SHP77 treated with DMSO at 0.1 percent for 48 hours (cell line): ENCODE results near the gene PPM1L.
"Not testable (repeated sequence)": the region's sequence is repeated elsewhere in the genome, so short reads cannot be mapped to it uniquely, and the experiment has no call there.

Experiments
- DNase-seq: peaks from one replicate; lab custom pipeline; 2025; lab: John Stamatoyannopoulos, UW

Gene PPM1L

DNA sequence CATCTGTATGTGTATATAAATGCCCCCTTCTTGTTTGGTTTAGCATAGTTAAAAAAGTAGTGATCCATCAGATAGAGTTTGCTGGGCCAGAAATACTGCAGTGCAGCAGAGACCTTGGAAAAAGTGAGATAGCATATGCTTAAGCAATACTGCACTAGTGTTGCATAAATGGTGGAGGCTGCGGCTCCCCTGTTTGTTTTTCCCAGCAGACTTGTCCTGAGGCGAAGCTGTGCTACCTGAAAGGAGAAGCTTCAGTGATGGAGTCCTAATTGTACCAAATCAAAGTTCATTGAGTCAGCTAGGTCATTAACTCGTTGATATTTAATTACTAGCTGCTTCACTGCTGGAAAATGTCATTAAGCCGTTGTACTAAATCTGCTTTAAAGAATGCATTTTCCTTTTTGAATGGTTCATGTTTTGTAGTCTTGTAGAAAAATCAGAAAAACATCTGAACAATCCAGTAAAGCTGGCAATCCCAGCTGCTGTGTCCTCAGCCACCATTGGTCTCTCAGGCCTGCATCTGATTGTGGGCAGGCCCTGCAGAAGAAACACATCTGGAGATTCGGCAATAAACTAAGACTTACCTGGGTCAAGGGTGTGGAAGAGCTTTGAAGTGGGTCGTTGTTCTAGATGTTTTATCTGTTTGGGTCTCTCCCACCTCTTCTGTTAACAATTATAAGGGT is 179.5 kb downstream of the PPM1L start:
- DNase-seq: no peak

DNA sequence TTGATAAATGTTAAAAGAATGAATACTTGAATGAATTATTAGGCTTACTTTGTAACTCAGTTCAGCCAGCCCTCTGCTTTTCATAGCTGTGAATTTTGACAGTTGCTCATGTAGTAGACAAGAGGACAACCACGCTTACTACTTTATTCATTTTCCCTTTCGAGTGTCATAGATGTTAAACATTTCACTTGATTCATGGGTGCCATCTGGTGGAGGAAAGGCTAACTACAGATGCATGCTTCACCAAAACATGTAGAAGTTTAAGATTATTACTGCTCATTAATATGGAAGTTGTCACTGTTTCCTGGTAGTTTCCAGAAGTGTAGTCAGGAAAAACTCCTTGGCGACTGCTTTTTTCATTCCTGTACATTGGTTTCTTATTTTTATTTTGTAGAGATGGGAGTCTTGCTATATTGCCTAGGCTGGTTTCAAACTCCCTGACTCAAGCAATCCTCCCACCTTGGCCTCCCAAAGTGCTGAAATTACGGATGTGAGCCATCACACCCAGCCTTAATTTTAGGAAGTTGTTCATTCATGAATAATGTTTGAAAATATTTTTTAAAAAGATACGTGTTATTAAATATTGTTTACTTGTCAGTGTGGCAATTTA is 186.0 kb downstream of the PPM1L start:
- DNase-seq: no peak

GRCh38 chr3:160943996-160944395 is 188.0 kb downstream of the PPM1L start:
- no peak for DNase-seq

DNA sequence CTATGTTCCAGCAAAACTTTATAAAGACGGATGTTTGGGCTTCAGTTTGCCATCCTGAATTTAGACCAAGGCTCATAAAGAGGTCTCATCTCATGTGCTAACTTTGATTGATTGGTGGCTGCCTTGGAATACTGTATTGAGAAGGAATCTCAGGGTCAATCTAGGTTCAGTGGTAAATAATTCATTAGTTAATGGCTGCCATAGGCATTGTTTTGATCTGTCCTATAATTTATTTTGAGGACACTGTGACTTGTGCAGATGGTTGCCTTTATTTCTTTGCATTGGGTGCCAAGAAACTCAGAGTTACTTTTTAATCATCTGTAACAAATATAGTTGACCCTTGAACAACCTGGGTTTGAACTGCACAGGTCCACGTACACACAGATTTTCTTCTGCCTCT is 189.3 kb downstream of the PPM1L start:
- DNase-seq: no peak

- DNase-seq: no peak
Measured at GRCh38 chr3:160948273-160948672, 192.2 kb downstream of the PPM1L start.

GRCh38 chr3:160949460-160949859 is 193.4 kb downstream of the PPM1L start:
- no peak for DNase-seq

DNA sequence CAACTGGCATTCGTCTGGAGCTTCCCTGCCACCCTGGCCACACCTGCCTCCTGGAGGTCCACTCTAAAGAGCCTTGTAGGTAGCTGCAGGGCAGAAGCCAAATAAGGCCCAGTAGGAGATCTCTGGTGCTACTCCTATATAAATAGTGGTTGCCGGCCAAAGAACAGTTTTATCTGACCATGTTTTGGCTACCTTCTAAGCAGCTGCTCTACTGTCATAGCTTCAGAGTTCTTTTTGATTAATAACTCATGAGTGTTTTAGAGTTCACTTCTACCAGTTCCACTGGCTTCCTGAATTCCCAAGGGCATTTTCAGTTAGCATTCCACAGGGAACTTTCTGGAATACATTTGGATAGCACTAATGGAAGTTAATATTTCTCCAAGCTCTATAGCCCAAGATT is 194.5 kb downstream of the PPM1L start:
- no peak for DNase-seq

DNA sequence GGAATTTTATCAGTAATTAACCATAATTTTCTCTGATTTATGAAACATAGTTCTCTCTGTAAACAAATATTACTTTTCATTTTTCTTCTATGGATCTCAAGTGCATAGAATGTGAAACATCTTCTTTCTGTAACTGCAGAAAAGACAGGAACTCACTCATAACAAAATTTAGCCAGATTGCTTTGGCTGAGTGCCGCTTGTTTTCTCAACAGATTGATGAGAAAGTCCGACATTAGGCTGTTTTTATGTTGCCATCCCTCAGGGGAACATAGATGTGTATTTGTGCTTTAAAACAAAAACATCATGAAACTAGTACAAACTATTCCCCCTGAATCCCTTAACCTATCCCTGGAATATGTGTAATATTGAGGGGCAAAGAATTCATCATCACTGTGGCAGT is 194.9 kb downstream of the PPM1L start:
- no peak for DNase-seq

GRCh38 chr3:160951642-160952487 is 195.8 kb downstream of the PPM1L start:
- DNase-seq: no peak

- no peak for DNase-seq
Measured at GRCh38 chr3:160953686-160954085, 197.7 kb downstream of the PPM1L start.

GRCh38 chr3:160956785-160957184 is 200.8 kb downstream of the PPM1L start:
- DNase-seq: no peak

GRCh38 chr3:160960568-160960967 is 204.5 kb downstream of the PPM1L start:
- DNase-seq: no peak

GRCh38 chr3:160963949-160964348 is 207.9 kb downstream of the PPM1L start:
- no peak for DNase-seq

DNA sequence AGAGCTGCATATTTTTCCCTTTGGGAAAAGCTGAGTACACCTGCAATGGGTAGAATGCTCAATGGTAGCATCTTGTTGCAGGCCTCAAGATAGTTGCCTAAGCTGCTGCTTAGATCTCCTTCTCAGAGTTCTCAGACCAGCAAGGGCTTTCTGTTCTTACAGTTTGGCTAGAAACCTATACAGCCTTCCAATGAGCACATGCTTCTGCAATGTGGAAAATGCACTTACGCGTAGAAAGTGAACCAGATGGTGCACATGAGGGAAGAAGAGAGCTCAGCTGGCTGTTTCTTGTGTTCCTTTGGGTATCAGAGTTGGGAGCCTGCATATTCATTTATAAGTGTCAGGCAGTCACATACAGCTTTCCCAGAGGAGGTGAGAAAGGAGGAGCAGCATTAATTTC is 212.7 kb downstream of the PPM1L start:
- DNase-seq: no peak

DNA sequence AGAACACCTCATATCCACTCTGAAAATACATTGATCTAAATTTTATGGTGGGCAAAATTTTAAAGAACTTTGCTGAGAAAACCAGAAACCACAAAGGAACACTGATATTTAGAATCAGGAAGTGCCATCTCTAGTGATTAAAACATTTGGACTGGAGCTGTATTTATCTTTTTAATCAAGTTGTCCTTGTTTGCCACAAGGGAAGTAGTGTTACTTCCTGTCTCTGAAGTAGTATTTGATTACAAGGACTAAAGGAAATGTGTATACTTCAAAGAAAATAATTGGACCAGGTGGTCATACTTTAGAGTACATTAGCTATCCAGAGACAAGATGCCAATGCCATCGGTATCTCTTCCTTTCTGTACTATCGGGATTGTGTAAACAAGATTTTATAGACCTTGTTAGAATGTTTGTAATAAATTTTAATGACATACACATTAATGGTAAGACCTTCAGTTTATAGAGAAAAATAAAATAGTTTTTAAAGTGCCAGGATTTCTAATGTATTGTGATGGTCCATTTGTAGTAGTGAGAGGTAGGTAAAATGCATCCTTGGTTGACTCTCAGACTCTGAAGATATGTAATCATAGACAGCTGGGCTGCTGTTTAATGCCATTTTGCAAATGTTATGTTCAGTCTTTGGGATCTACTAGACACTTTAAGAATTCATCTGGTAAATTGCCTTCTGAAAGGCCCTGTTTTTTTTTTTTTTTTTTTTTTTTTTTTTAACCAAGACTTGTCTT is 217.2 kb downstream of the PPM1L start:
- DNase-seq: no peak

- DNase-seq: no peak
Measured at GRCh38 chr3:160977773-160978172, 221.7 kb downstream of the PPM1L start.

GRCh38 chr3:160980740-160981139 is 224.7 kb downstream of the PPM1L start:
- DNase-seq: no peak

GRCh38 chr3:160981217-160981938 is 225.3 kb downstream of the PPM1L start:
- no peak for DNase-seq

DNA sequence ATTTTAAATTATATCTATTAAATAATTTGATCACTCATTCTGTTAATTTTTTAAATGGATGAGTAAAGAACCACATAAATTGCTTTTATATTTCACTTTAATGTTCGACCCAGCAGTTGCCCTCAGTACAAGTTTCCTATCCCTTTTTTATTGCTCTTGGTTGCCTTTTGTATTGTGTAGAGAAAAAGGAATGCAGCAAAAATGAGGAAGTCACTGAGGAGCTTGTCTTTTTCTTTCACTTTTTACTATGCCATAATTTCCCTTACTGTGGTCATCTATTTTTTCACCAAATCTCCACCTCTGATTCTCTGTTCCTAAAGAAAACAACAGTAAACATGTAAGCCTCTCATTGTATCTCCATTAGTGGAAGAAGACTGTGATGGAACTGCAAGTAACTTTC is 226.5 kb downstream of the PPM1L start:
- DNase-seq: no peak

- not testable (repeated sequence) for DNase-seq
Measured at GRCh38 chr3:160983900-160984299, 227.9 kb downstream of the PPM1L start.

DNA sequence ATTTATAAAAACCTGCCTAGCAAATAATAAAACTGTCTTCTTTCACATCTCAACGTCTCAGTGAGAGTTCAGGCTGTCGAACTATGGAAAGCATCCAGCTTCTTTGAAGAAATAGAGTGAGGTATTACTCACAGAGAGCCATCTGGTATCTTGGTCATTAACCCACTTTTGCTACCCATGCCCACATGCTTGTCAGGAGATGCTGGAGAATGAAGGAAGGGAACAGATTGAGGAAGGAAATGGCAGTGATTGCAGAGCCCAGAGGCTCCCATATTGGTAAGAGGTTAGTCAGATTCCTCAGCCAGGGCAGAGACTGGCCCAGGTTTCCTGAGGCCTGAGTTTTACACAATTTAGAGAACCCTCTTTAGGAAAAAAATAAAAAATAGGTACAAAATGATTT is 230.0 kb downstream of the PPM1L start:
- no peak for DNase-seq
